ENCODE data around the gene CRYZL1. TPM values are rescaled to one million over a fixed set of nuclear protein-coding genes. Genes with fewer than 3 reads are reported as not detected.

The CRYZL1 gene
- total and polyA plus RNA-seq, 7 donors, result 17.3 to 90.8 (median 46.6) TPM

DNA sequence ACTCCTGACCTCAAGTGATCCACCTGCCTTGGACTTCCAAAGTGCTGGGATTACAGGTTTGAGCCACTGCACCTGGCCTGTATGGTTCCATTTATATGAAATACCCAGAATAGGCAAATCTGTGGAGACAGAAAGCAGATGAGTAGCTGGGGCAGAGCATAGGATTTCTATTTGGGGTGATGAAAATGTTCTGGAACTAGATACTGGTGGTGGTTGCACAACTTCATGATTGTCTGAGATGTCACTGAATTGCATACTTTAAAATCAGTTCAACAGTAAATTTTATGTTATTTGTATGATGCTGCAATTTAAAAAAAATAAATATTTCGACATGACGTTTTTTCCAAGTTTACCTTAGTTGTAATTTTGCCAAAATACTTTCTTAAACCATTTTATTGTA is 24.6 kb upstream of the CRYZL1 start:
- H3K36me3 ChIP-seq, result no peaks in the 10 kb centered on the region
- DNase-seq, result no peak
- no peak overlapping the region for H3K27ac ChIP-seq
- intact Hi-C loops (cut with DNase I), result no loop called here
- H3K27me3 ChIP-seq, result no peaks in the 10 kb centered on the region
- TF ChIP-seq EP300 (IDR thresholded peaks at IDR 0.05) (no peak), POLR2A (IDR thresholded peaks at IDR 0.05) (no peak)
- 77 to 82% methylated on average over 2 of the region's 2 CpGs for WGBS, 2 donors
- H3K4me1 ChIP-seq, result peaks cover 0 to 21% (median 6%) of the 10 kb centered on the region in 4 donors
- no peaks in the 10 kb centered on the region for H3K9me3 ChIP-seq
- H3K4me3 ChIP-seq, result no peak overlapping the region

DNA sequence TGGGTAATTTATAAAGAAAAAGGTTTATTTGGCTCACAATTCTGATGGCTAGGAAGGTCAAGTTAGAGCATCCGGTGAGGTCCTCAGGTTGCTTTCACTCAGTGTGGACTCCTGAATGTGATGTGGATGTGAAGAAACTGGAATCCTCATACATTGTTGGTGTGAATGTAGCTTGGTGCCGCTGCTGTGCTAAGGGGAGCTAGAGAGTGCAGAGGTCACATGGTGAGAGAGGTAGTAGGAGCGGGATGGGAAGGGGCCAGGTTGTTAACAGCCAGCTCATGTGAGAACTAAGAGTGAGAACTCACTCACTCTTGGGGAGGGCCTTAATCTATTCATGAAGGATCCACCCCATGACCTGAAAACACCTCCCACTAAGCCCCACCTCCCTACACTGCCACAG is 22.6 kb upstream of the CRYZL1 start:
- Histone ChIP-seq H3K4me1 (peaks cover 0 to 27% (median 15%) of the 10 kb centered on the region in 4 donors), H3K27ac (no peak overlapping the region), H3K9me3 (no peaks in the 10 kb centered on the region), H3K36me3 (no peaks in the 10 kb centered on the region), H3K27me3 (no peaks in the 10 kb centered on the region), H3K4me3 (no peak overlapping the region)
- 96 to 97% methylated on average over 3 of the region's 3 CpGs for WGBS, 2 donors
- no peak for DNase-seq
- TF ChIP-seq POLR2A (IDR thresholded peaks at IDR 0.05), result no peak
- no peak for TF ChIP-seq POLR2AphosphoS5 (IDR thresholded peaks at IDR 0.05)
- TF ChIP-seq, protein P1, sequence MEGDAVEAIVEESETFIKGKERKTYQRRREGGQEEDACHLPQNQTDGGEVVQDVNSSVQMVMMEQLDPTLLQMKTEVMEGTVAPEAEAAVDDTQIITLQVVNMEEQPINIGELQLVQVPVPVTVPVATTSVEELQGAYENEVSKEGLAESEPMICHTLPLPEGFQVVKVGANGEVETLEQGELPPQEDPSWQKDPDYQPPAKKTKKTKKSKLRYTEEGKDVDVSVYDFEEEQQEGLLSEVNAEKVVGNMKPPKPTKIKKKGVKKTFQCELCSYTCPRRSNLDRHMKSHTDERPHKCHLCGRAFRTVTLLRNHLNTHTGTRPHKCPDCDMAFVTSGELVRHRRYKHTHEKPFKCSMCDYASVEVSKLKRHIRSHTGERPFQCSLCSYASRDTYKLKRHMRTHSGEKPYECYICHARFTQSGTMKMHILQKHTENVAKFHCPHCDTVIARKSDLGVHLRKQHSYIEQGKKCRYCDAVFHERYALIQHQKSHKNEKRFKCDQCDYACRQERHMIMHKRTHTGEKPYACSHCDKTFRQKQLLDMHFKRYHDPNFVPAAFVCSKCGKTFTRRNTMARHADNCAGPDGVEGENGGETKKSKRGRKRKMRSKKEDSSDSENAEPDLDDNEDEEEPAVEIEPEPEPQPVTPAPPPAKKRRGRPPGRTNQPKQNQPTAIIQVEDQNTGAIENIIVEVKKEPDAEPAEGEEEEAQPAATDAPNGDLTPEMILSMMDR (IDR thresholded peaks at IDR 0.05), result no peak
- no peak for TF ChIP-seq EP300 (IDR thresholded peaks at IDR 0.05)
- intact Hi-C loops (cut with DNase I), result no loop called here

DNA sequence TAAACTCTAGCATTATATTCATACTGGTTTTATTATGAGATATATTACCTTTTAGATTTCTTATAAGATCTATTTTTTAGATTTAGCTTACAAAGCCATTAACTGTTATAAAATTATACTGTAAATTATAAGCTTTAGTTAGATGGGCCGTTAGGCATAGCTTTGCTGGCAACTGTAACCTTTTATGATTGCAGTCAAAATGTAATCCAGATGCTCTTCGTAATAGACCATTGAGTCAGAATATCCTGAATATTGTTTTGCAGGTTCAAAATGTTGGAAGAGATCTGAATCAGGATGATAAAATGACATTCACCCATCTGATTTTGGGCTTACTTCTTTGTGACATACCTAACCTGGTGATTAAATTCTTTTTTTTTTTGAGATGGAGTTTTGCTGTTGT is 21.7 kb upstream of the CRYZL1 start:
- no peaks in the 10 kb centered on the region for H3K27me3 ChIP-seq
- TF ChIP-seq EP300 (IDR thresholded peaks at IDR 0.05) (no peak), POLR2A (IDR thresholded peaks at IDR 0.05) (no peak), POLR2AphosphoS5 (IDR thresholded peaks at IDR 0.05) (no peak)
- TF ChIP-seq, protein P1 (IDR thresholded peaks at IDR 0.05), result no peak
- no peaks in the 10 kb centered on the region for H3K36me3 ChIP-seq
- no peaks in the 10 kb centered on the region for H3K9me3 ChIP-seq
- no peak for DNase-seq
- no peak overlapping the region for H3K27ac ChIP-seq
- intact Hi-C loops (cut with DNase I), result no loop called here
- 20 to 60% methylated on average over 2 of the region's 2 CpGs for WGBS, 2 donors
- peaks cover 0 to 29% (median 15%) of the 10 kb centered on the region in 4 donors for H3K4me1 ChIP-seq
- H3K4me3 ChIP-seq, result no peak overlapping the region

DNA sequence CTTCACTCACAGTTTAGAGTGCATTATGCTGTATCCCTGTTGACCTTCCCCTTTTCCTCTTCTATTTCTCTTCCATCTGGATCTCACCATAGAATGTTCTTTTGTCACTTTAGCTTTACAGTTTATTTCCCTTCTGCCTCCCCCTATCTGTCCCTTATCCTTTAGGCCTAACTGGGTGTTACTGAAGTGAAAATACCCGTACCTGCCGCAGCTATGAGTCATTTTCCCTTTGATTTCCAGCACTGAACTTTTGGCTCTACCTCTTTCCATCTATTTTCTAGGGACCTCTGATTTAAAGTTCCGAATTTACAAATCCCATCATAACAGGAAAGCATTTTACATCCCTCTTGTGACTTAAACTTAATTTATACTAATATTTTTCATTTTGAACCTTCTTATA is 20.5 kb upstream of the CRYZL1 start:
- DNase-seq, result no peak
- Histone ChIP-seq H3K27ac (no peak overlapping the region), H3K4me3 (no peak overlapping the region), H3K9me3 (no peaks in the 10 kb centered on the region), H3K36me3 (no peaks in the 10 kb centered on the region), H3K4me1 (peaks cover 0 to 34% (median 17%) of the 10 kb centered on the region in 4 donors), H3K27me3 (no peaks in the 10 kb centered on the region)
- TF ChIP-seq, protein P1 (IDR thresholded peaks at IDR 0.05), result no peak
- no peak for TF ChIP-seq EP300 (IDR thresholded peaks at IDR 0.05)
- TF ChIP-seq POLR2A (IDR thresholded peaks at IDR 0.05), result no peak
- TF ChIP-seq POLR2AphosphoS5 (IDR thresholded peaks at IDR 0.05), result no peak
- intact Hi-C loops (cut with DNase I), result no loop called here
- 81 to 92% methylated on average over 3 of the region's 3 CpGs for WGBS, 2 donors

DNA sequence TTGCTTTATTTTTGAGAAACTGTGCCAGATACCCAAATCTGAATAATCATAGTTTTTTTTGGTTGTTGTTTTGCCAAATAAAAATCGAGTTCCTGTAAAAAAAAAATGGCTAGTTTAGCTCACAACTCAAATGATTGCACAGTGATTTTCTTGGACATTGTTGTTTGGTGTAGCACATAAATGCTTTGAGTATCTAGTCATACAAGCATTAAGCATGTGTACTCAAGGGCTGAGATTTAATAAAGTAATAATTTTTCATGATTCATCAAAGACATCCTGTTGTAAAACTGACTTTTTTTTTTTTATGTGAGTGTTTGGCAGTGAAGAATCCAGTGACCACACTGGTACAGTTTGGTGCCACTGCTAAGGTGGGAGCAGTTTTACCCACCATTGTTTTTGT is 19.6 kb upstream of the CRYZL1 start:
- Histone ChIP-seq H3K36me3 (no peaks in the 10 kb centered on the region), H3K4me1 (peaks cover 0 to 42% (median 21%) of the 10 kb centered on the region in 4 donors)
- WGBS, 2 donors, result 84 to 86% methylated on average over 1 of the region's 1 CpG

More for the DNA sequence above, 19.6 kb upstream of the CRYZL1 start:
- Histone ChIP-seq H3K4me3 (no peak overlapping the region), H3K27ac (no peak overlapping the region), H3K9me3 (no peaks in the 10 kb centered on the region), H3K27me3 (no peaks in the 10 kb centered on the region)
- intact Hi-C loops (cut with DNase I), result no loop called here
- TF ChIP-seq, protein P1 (IDR thresholded peaks at IDR 0.05), result no peak
- TF ChIP-seq EP300 (IDR thresholded peaks at IDR 0.05), result no peak
- TF ChIP-seq POLR2A (IDR thresholded peaks at IDR 0.05), result no peak
- TF ChIP-seq POLR2AphosphoS5 (IDR thresholded peaks at IDR 0.05), result no peak
- DNase-seq, result no peak
